Fibroblast of pulmonary artery (primary cell): ENCODE data around the gene PPID.

Experiments
- DNase-seq: peaks from one replicate; pipeline ENCODE4 v3.0.0-alpha.2; 2010; ENCODE audit warnings: low read depth
- H3K4me3 ChIP-seq: replicated peaks from 2 replicates; pipeline ENCODE4 v1.5.1; 2011; ENCODE audit warnings: low read depth, mild to moderate bottlenecking, control low read depth, low read length, moderate library complexity
- CTCF ChIP-seq: IDR thresholded peaks from 2 replicates; pipeline ENCODE4 v1.5.1; 2011; ENCODE audit warnings: mild to moderate bottlenecking, control low read depth, low read length, inconsistent platforms; ENCODE audit errors: missing control alignments

PPID gene

GRCh38 chr4:158722917-158723793 lies at the start of gene PPID:
Gene PPID (minus strand): TSS chr4:158723396. CDS start chr4:158723288, 108 bp downstream.
- peak within 1 kb of the TSS; percentile 69 for H3K4me3 ChIP-seq
- peak; percentile 76 for DNase-seq
- TF ChIP-seq CTCF: no peak

- TF ChIP-seq CTCF: no peak
- no peak overlapping the region for H3K4me3 ChIP-seq
- DNase-seq: no peak
These were observed 48.6 kb upstream of the PPID start for GRCh38 chr4:158771776-158772175.

- no peak overlapping the region for H3K4me3 ChIP-seq
- no peak for TF ChIP-seq CTCF
- no peak for DNase-seq
These were observed 47.5 kb upstream of the PPID start for GRCh38 chr4:158770671-158771070.

GRCh38 chr4:158769175-158769921 lies 46.2 kb upstream of the PPID start:
- H3K4me3 ChIP-seq: peak overlapping the region; percentile 76
- TF ChIP-seq CTCF: no peak
- DNase-seq: peak; percentile 44

GRCh38 chr4:158768555-158769174 lies 45.5 kb upstream of the PPID start, which contains the start of gene FNIP2:
Gene FNIP2 (plus strand): TSS chr4:158769026. CDS start chr4:158769213, 187 bp downstream.
- TF ChIP-seq CTCF: no peak
- peak within 1 kb of the TSS; percentile 76 for H3K4me3 ChIP-seq
- DNase-seq: peak; percentile 66

- no peak for DNase-seq
- no peak for TF ChIP-seq CTCF
- H3K4me3 ChIP-seq: no peak overlapping the region
These were observed 44.3 kb upstream of the PPID start for GRCh38 chr4:158767451-158767850.
